Right forelimb (tissue), 1 donor: ENCODE data around the gene TTLL6.

Experiments used
- DNase-seq: peaks from one replicate; pipeline ENCODE4 v3.0.0-alpha.2; 2018

The TTLL6 gene

DNA sequence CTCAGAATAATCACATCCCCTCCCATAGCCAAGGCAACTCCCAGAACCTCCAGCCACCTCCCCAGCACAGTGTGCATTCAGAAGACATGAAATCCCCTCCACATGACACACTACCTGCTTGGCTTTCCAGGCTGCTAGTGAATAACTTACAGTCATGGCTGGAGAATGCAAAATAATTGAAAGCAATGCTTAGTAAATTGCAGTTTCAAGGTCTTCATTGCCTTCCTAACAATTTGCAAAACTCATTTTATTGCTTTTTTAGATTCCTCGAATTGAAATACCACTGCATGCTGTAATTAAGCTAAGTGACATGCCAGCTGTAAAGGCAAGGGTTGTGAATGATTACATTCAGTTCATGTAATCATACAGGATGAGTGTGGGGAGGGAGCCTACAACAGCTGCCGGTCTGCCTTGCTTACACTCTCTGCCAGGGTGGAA lies 59.5 kb downstream of the TTLL6 start:
- no peak for DNase-seq

DNA sequence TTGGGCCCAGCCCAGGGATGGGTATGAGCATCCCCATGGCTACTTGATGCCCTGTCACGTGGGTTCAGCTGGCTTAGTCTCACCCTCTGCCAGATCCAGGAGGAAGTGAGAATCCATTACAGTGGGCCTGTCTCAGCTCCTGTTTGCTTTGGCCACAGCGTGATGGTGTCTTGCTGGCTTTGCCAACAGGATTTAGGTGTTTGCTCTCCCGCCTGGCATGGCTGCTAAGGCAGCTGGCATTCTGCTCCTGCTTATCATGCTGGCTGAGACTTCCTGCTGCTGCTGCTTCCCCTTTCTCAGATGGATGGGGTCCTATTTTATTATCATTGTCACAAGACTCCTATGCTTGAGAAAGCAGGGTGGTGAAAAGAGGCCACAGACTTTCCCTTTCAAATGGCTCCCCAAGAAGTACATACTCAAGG lies 60.2 kb downstream of the TTLL6 start:
- no peak for DNase-seq

DNA sequence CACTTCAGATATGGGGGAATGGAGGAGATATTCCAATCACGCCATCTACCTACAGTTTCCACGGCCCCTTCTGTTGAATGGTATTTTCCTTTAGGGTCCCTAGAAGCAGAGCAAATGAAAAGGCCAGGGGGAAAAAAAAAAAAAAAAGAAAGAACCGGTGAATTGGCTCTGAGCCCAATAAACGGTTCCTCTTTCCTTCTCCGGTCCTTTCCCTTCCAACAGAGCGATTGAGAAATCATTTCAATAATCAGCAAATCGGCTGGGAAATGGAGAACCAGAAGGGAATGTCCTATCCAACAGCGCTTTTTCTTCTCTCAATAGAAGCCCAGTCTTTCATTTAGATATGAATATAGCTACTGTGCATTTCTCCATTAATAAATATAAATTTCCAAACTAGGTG lies 61.7 kb downstream of the TTLL6 start:
- no peak for DNase-seq

DNA sequence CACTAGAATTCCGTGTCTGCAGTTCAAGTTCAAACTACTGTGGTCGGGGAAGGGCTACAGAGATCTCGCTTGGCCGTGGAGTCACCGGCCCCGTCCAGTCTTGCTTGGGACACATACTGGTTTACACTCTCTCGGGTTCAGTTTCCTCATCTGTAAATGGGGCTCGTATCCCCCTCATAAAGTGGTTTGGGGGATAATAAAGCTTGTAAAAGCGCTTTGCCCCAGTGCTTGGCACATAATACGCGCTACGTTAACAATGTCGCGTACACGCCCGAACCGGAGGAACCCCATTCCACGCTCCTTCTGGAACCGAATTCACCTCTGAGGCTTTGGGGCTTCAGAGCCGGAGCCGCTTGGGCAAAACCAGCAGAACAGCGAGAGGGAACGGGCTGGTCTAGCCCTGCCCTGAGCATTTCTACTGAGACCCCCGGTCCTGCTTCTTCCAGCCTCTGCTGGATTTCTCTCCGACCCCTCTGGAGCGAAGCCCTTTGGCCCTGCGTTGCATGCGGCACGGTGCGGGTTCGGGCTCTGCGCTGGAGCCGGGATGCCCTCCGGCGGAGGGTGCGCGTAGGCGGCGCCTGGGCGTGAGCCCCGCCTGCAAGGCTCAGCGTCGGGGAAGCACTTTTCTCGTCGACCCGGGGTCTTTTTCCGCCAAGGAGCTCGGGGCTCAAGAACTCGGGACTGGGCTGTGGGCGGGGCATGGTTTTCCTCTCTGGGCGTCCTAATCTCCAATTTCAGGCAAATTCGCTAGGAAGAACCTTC lies 62.3 kb downstream of the TTLL6 start:
- no peak for DNase-seq

DNA sequence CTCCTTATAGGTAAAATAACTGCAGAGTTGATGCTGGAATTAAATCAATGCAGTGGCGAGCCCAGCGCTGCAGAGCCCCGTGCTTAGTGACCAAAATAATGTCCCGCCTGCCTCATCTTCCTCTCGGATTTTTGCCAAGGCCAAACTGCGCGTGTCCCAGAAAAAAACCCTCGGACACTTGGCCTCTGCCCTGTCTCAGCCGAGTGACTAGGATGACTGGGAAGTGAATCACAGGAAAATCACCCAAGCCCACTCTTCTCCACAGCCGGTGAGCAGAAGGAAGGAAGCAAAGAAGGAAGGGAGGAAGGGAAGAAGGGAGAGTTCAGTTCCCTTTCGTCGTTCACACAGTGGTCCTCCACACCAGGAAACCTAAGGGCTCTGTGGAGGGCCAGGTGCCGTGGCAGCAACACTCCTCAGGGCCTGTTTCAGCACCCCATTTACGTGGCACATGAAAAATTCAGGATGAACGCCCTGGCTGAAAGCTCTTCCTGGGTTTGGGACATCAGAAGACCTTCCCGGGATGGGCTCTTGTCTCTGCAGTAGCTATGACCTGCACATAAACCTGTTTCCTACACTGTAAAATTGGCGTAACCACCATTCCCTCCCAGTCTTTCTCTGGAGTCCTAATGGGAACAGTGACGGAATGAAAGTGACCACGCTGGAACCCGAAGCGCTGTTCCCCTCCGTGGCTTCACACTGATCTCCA lies 63.1 kb downstream of the TTLL6 start:
- no peak for DNase-seq

- no peak for DNase-seq
These were observed 64.4 kb downstream of the TTLL6 start for GRCh38 chr17:48752399-48753288.

DNA sequence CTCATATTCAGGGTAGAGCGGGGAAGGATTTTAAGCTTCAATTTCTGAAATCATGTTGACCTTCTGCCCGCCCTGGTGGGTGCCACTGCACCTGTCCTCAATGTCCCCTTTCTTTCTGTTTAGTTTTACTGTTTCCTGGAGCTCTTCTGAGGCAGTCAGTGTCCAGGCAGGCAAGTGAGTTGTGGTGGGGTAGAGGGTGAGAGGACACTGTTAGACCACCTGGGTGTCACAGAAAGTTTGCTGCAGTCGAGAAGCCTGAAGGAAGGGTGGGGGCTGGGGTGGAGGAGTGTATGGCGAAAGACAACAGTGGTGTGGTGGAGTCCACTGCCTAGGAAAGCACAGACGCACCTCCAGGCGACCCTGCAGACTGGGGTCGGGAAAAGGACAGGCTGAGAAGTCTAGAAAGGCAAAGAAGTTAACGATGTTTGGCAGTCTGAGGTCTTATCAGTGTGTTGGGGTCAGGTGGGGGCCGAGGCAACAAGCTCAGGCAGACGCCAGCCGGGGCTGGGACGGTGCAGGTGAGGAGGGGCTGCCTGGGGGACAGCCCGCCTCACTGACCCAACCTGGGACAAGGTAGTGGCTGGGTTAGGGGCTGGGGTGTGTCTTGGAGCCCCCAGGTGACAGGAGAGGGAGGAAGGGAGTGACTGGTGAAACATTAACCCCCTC lies 65.2 kb downstream of the TTLL6 start:
- no peak for DNase-seq

- no peak for DNase-seq
These were observed 65.9 kb downstream of the TTLL6 start for GRCh38 chr17:48751172-48751571.

DNA sequence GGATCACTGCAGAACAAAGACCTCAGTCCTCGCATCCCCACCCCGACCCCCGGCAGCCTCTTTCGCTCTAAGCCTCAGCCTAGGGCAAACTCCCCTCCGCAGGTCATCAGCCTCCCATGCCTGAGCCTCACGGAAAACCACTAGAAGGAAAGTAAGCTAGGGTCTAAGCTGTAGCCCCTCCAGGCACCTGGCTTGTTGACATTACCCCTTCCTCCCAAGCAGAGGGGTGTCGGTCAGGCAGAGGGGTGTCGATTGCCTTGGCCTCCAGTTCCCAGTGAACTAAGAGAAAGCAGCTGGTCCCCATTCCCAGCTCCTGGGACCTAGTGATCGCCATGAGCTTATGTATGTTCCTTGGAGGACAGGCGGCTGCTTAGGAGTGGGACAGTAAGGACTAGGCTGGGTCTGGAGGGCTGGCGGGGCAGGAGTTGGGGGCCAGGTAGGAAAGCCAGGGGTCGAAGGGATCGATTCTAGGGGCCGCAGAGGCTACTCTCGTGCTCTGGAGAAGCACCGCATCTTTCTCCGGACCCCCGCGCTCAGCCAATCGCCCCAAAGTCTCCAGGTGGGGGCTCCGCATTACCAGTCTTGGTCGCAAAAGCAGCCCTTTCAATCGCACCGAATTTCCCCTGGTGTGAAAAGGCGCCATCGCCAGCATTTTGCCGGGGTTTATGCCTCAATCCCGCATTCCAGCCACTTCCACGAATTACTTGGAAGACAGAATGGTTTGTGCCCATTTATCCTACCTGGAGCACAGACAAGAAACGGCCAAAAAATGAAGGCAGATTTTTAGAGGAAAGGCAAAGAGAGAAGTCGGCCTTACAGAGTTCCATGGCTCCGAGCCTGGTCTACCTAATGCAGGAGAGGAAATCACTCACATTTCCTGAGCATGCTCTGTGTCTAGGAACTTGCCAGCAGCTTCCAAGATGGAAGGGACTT lies 67.1 kb downstream of the TTLL6 start:
- DNase-seq: no peak

GRCh38 chr17:48748718-48749566 lies 68.1 kb downstream of the TTLL6 start:
- no peak for DNase-seq

DNA sequence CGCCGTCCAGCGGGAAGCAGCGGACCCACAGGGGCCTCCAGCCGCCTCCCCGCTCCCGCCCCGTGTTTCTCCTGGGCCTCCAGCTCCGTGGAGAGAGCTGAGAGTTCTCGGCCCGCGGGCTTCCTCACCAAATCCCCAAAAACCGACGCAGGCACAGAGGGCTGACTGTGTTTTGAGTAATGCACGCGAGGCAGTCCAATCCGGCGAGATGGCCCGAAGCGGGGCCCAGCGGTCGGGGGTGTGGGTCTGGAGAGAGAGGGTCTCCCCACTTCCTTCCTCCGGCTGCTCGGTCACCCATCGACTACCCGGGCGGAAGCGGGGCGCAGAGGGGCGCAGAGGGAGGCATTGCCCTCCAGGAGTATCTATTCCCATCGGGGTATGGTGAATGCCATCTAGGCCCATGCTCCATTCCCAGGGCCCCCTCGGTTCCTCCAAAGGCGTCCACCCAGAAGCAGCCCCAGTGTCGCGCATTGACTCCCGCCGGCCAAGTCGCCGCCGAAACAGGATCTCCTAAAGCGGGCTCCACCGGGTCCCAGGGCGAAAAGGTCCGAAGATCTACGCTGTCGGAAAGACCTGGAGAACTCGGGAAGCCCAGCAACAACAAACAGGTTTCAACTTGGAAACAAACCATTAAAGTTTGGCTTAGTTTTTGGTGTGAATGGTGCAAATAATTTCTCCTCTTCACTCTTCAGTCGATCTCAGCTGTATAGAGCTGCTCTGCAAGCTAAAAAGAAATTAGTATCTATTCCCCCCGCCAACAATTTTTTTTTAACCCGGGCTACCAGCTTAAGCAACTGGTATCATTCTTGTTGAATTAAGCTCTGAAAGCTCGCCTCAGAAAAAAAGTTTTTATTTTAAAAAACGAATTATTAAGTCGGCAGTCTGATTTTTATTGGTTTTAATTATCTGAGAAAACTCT lies 69.3 kb downstream of the TTLL6 start:
- DNase-seq: no peak

DNA sequence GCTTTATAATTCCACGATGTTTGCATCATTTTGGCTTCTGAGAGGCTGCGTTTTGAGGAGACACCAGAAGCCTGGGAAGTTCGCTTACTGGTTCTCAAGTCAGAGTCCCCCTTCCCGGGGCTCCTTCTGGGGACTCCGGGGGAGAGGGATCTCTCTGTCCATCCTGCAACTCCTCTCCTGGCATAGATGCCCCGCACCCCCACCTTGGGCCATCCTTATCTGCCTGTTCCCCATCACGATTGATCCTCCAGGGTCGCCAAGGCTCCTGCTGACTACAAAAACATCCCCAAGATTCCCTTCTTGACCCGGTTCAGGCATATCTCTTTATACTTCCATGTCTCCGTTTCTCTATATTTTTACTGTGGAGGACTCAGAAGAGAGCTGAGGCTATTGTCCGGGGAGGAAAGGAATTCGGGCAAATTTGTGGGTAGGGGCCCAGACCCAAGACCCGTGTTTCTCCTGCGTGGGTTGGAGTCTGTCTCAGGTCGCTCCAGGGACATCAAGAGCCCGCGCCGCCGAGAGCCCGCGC lies 70.0 kb downstream of the TTLL6 start:
- DNase-seq: no peak

- no peak for DNase-seq
These were observed 71.4 kb downstream of the TTLL6 start for GRCh38 chr17:48745381-48746275.

GRCh38 chr17:48740537-48740936 lies 76.5 kb downstream of the TTLL6 start:
- DNase-seq: no peak

- peak; percentile 32 for DNase-seq
These were observed 78.1 kb downstream of the TTLL6 start for GRCh38 chr17:48738803-48739526.

DNA sequence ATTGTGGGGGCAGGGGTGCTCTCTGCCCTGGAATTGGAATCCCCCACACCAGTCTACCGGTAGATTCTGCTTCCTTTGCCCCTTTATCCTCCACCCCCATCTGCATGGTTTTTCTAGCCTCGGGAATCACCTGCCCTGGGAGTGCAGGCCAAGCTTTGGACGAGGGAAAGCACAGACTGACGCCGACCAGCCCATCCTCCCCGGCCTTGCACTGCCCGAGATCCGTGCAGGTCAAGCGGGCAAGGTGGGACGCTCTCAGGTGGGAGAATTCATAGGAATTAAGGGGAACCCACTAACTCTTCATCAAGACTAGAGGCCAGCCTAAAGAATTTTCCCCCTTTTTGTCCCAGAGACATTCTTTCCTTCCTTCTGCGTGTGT lies 78.6 kb downstream of the TTLL6 start:
- DNase-seq: no peak

DNA sequence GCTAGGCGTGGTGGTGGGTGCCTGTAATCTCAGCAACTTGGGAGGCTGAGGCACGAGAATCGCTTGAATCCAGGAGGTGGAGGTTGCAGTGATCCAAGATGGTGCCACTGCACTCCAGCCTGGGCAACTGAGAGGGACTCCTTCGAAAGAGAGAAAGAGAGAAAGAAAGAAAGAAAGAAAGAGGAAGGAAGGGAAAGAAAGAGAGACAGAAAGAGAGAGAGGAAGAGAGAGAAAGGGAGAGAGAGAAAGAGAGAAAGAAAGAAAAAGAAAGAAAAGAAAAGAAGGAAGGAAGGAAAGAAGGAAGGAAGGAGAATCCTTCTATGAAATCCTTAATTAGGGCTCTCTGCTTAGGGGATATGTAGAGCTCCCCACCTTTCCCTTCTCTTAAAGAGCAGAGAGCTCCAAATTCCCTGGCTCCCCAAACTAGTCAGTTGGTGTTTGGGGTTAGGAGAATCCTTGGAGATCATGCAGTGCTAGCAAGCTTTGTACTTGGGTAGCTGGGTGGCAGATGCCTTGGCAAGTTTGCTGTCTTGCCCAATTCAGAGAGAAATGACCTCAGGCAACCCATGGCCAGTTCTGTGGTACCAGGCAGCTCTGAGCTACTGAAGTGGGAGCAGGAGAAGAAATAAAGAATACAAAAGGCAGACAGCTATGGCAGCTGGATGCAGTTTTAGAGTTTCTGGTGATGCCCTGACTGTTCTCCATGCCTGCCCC lies 79.5 kb downstream of the TTLL6 start:
- DNase-seq: peak; percentile 4
